BLaER1 (cell line): ENCODE results near the gene ZNF70.

Experiments
- H3K27ac ChIP-seq: shearing (Covaris generic); formaldehyde crosslinking; 2 replicates; pipeline ENCODE4 v1.8.1; 2022
- H3K27me3 ChIP-seq: shearing (Covaris generic); formaldehyde crosslinking; 2 replicates; pipeline ENCODE4 v1.8.1; 2022
- H3K36me3 ChIP-seq: shearing (Covaris generic); formaldehyde crosslinking; 2 replicates; pipeline ENCODE4 v1.8.1; 2022
- H3K4me1 ChIP-seq: shearing (Covaris generic); formaldehyde crosslinking; 2 replicates; pipeline ENCODE4 v1.8.1; 2022
- H3K4me2 ChIP-seq: shearing (Covaris generic); formaldehyde crosslinking; 2 replicates; pipeline ENCODE4 v1.8.1; 2022
- H3K4me3 ChIP-seq: shearing (Covaris generic); formaldehyde crosslinking; 2 replicates; pipeline ENCODE4 v1.8.1; 2022
- H3K9ac ChIP-seq: shearing (Covaris generic); formaldehyde crosslinking; 2 replicates; pipeline ENCODE4 v1.8.1; 2022
- H3K9me3 ChIP-seq: shearing (Covaris generic); formaldehyde crosslinking; 2 replicates; pipeline ENCODE4 v1.8.1; 2022
- H4K20me1 ChIP-seq: shearing (Covaris generic); formaldehyde crosslinking; 2 replicates; pipeline ENCODE4 v1.8.1; 2022
- Cebpa-rat ChIP-seq: shearing (Covaris generic); IDR thresholded peaks from 2 replicates; pipeline ENCODE4 v1.8.1; 2022

The ZNF70 gene

GRCh38 chr22:23712256-23712655 is 38.7 kb downstream of the ZNF70 start:
- H3K27me3 ChIP-seq, result no peaks in the 10 kb centered on the region
- TF ChIP-seq Cebpa-rat, result no peak
- no peak overlapping the region for H3K4me3 ChIP-seq
- H3K36me3 ChIP-seq, result peaks cover 81% of the 10 kb centered on the region
- H3K27ac ChIP-seq, result no peak overlapping the region
- no peak overlapping the region for H3K4me2 ChIP-seq
- no peak overlapping the region for H3K9ac ChIP-seq
- peaks cover 77% of the 10 kb centered on the region for H4K20me1 ChIP-seq
- H3K9me3 ChIP-seq, result no peaks in the 10 kb centered on the region
- H3K4me1 ChIP-seq, result peaks cover 34% of the 10 kb centered on the region

GRCh38 chr22:23709107-23709506 is 41.8 kb downstream of the ZNF70 start:
- Histone ChIP-seq H3K4me2 (no peak overlapping the region), H3K27ac (no peak overlapping the region), H3K9ac (no peak overlapping the region), H3K9me3 (no peaks in the 10 kb centered on the region), H4K20me1 (peaks cover 90% of the 10 kb centered on the region), H3K4me3 (no peak overlapping the region), H3K27me3 (no peaks in the 10 kb centered on the region), H3K4me1 (peaks cover 10% of the 10 kb centered on the region), H3K36me3 (peaks cover 100% of the 10 kb centered on the region)
- TF ChIP-seq Cebpa-rat, result no peak

- TF ChIP-seq Cebpa-rat, result no peak
- Histone ChIP-seq H3K9ac (no peak overlapping the region), H3K4me1 (peaks cover 2% of the 10 kb centered on the region), H3K36me3 (peaks cover 100% of the 10 kb centered on the region), H3K27me3 (no peaks in the 10 kb centered on the region), H4K20me1 (peaks cover 90% of the 10 kb centered on the region), H3K27ac (no peak overlapping the region), H3K4me2 (no peak overlapping the region), H3K9me3 (no peaks in the 10 kb centered on the region), H3K4me3 (no peak overlapping the region)
Measured at GRCh38 chr22:23708270-23708669, 42.6 kb downstream of the ZNF70 start.

- Histone ChIP-seq H3K9me3 (no peaks in the 10 kb centered on the region), H3K4me1 (no peaks in the 10 kb centered on the region), H3K9ac (no peak overlapping the region), H3K4me3 (no peak overlapping the region), H3K27ac (no peak overlapping the region), H3K36me3 (peaks cover 100% of the 10 kb centered on the region), H3K27me3 (no peaks in the 10 kb centered on the region), H4K20me1 (peaks cover 93% of the 10 kb centered on the region), H3K4me2 (no peak overlapping the region)
- TF ChIP-seq Cebpa-rat, result no peak
Measured at GRCh38 chr22:23705358-23705757, 45.6 kb downstream of the ZNF70 start.

- peaks cover 92% of the 10 kb centered on the region for H4K20me1 ChIP-seq
- no peaks in the 10 kb centered on the region for H3K9me3 ChIP-seq
- H3K27ac ChIP-seq, result no peak overlapping the region
- no peak overlapping the region for H3K9ac ChIP-seq
- H3K27me3 ChIP-seq, result no peaks in the 10 kb centered on the region
- no peak for TF ChIP-seq Cebpa-rat
- H3K4me1 ChIP-seq, result no peaks in the 10 kb centered on the region
- H3K4me3 ChIP-seq, result no peak overlapping the region
- H3K36me3 ChIP-seq, result peaks cover 100% of the 10 kb centered on the region
- H3K4me2 ChIP-seq, result no peak overlapping the region
Measured at GRCh38 chr22:23704829-23705228, 46.1 kb downstream of the ZNF70 start.

GRCh38 chr22:23704062-23704461 is 46.9 kb downstream of the ZNF70 start:
- H3K36me3 ChIP-seq, result peaks cover 100% of the 10 kb centered on the region
- TF ChIP-seq Cebpa-rat, result no peak
- peaks cover 1% of the 10 kb centered on the region; the same call in 1 of the 2 replicates for H3K4me1 ChIP-seq

GRCh38 chr22:23700706-23701105 is 50.2 kb downstream of the ZNF70 start:
- Histone ChIP-seq H3K27ac (no peak overlapping the region), H4K20me1 (peaks cover 58% of the 10 kb centered on the region), H3K4me3 (no peak overlapping the region), H3K27me3 (no peaks in the 10 kb centered on the region), H3K4me1 (peaks cover 35% of the 10 kb centered on the region), H3K9ac (no peak overlapping the region), H3K9me3 (no peaks in the 10 kb centered on the region), H3K36me3 (peaks cover 80% of the 10 kb centered on the region), H3K4me2 (no peak overlapping the region)
- no peak for TF ChIP-seq Cebpa-rat

More at GRCh38 chr22:23704062-23704461, 46.9 kb downstream of the ZNF70 start:
- Histone ChIP-seq H3K4me2 (no peak overlapping the region), H3K9ac (no peak overlapping the region), H4K20me1 (peaks cover 84% of the 10 kb centered on the region), H3K27me3 (no peaks in the 10 kb centered on the region), H3K27ac (no peak overlapping the region), H3K4me3 (no peak overlapping the region), H3K9me3 (no peaks in the 10 kb centered on the region)

- H3K4me2 ChIP-seq, result peak overlapping the region; percentile 97
- no peaks in the 10 kb centered on the region for H3K9me3 ChIP-seq
- TF ChIP-seq Cebpa-rat, result no peak
- 0 out of 2 replicates have a peak overlapping the region, but pooled peaks have one; percentile 98 for H3K27ac ChIP-seq
- H3K4me1 ChIP-seq, result peaks cover 55% of the 10 kb centered on the region
- H3K36me3 ChIP-seq, result peaks cover 75% of the 10 kb centered on the region
- peak overlapping the region; percentile 37; the same call in 1 of the 2 replicates for H3K9ac ChIP-seq
- H3K4me3 ChIP-seq, result no peak overlapping the region
- no peaks in the 10 kb centered on the region for H3K27me3 ChIP-seq
- H4K20me1 ChIP-seq, result peaks cover 38% of the 10 kb centered on the region
Measured at GRCh38 chr22:23698673-23699235, 52.2 kb downstream of the ZNF70 start.

GRCh38 chr22:23698094-23698493 is 52.8 kb downstream of the ZNF70 start:
- Histone ChIP-seq H3K27me3 (no peaks in the 10 kb centered on the region), H3K9ac (peak overlapping the region; percentile 37; the same call in 1 of the 2 replicates), H3K4me3 (no peak overlapping the region), H3K9me3 (no peaks in the 10 kb centered on the region), H3K36me3 (peaks cover 75% of the 10 kb centered on the region), H4K20me1 (peaks cover 32% of the 10 kb centered on the region), H3K4me2 (peak overlapping the region; percentile 97), H3K4me1 (peaks cover 61% of the 10 kb centered on the region), H3K27ac (peak overlapping the region; percentile 98)
- no peak for TF ChIP-seq Cebpa-rat

GRCh38 chr22:23697031-23697970 is 53.6 kb downstream of the ZNF70 start:
- Histone ChIP-seq H3K27me3 (no peaks in the 10 kb centered on the region), H3K27ac (peak overlapping the region; percentile 98), H3K9me3 (no peaks in the 10 kb centered on the region), H3K36me3 (peaks cover 75% of the 10 kb centered on the region), H3K4me3 (no peak overlapping the region), H4K20me1 (peaks cover 24% of the 10 kb centered on the region), H3K4me2 (peak overlapping the region; percentile 97), H3K9ac (peak overlapping the region; percentile 83), H3K4me1 (peaks cover 69% of the 10 kb centered on the region)
- TF ChIP-seq Cebpa-rat, result no peak
